Fibroblast of pulmonary artery (primary cell): Measurements from ENCODE around the gene UBE2G2.

ENCODE experiments used
- DNase-seq: peaks from one replicate; pipeline ENCODE4 v3.0.0-alpha.2; 2010; ENCODE audit warnings: low read depth
- H3K4me3 ChIP-seq: replicated peaks from 2 replicates; pipeline ENCODE4 v1.5.1; 2011; ENCODE audit warnings: low read depth, mild to moderate bottlenecking, control low read depth, low read length, moderate library complexity
- CTCF ChIP-seq: IDR thresholded peaks from 2 replicates; pipeline ENCODE4 v1.5.1; 2011; ENCODE audit warnings: mild to moderate bottlenecking, control low read depth, low read length, inconsistent platforms; ENCODE audit errors: missing control alignments

The UBE2G2 gene

GRCh38 chr21:44818640-44819011 lies 17.0 kb upstream of the UBE2G2 start:
- H3K4me3 ChIP-seq, result peak overlapping the region; percentile 70
- DNase-seq, result no peak
- no peak for TF ChIP-seq CTCF

GRCh38 chr21:44817914-44818639 lies 16.5 kb upstream of the UBE2G2 start, which contains the start of gene SUMO3:
TSS of gene SUMO3 (minus strand) at chr21:44818062. CDS start at chr21:44817968, 94 bp downstream.
- peak within 1 kb of the TSS; percentile 70 for H3K4me3 ChIP-seq
- DNase-seq, result peak; percentile 82
- no peak for TF ChIP-seq CTCF

- peak overlapping the region; percentile 70 for H3K4me3 ChIP-seq
- DNase-seq, result peak; percentile 92
- no peak for TF ChIP-seq CTCF
Measured at GRCh38 chr21:44817506-44817880, 15.9 kb upstream of the UBE2G2 start.

GRCh38 chr21:44816761-44817505 lies 15.3 kb upstream of the UBE2G2 start:
- DNase-seq, result no peak
- peak overlapping the region; percentile 70 for H3K4me3 ChIP-seq
- no peak for TF ChIP-seq CTCF

- no peak for TF ChIP-seq CTCF
- no peak overlapping the region for H3K4me3 ChIP-seq
- no peak for DNase-seq
Measured at GRCh38 chr21:44815852-44816628, 14.4 kb upstream of the UBE2G2 start.

- H3K4me3 ChIP-seq, result no peak overlapping the region
- no peak for TF ChIP-seq CTCF
- DNase-seq, result no peak
Measured at GRCh38 chr21:44815225-44815624, 13.6 kb upstream of the UBE2G2 start.
